ENCODE results near the gene HBA2.
A peak's percentile ranks its signal among the peaks of the same experiment; 100 is the strongest.
"Not testable (repeated sequence)": the region's sequence is repeated elsewhere in the genome, so short reads cannot be mapped to it uniquely, and the experiment has no call there.

The HBA2 gene

GRCh38 chr16:173211-173854 is 657 bp downstream of the HBA2 start:
- intact Hi-C loops (cut with DNase I), result not testable (repeated sequence)
- peak in 1 of 10 donors; percentile 46 for DNase-seq

- intact Hi-C loops (cut with DNase I); DNase-seq: not testable (repeated sequence)
Measured at GRCh38 chr16:173928-174769, 1.5 kb downstream of the HBA2 start.

- DNase-seq, result peak in 1 of 10 donors; percentile 35
- intact Hi-C loops (cut with DNase I), result no loop called here
Measured at GRCh38 chr16:175011-175949, 2.6 kb downstream of the HBA2 start.

GRCh38 chr16:176006-176405 is 3.3 kb downstream of the HBA2 start:
- DNase-seq, result peak in 1 of 10 donors; percentile 65
- intact Hi-C loops (cut with DNase I), result not testable (repeated sequence)

- intact Hi-C loops (cut with DNase I); DNase-seq: not testable (repeated sequence)
Measured at GRCh38 chr16:176477-177382, 4.1 kb downstream of the HBA2 start, which contains the start of gene HBA1. Gene HBA1, plus strand, starts transcription at chr16:176680. Its CDS starts 37 bp downstream, at chr16:176717.

GRCh38 chr16:177394-177822 is 4.7 kb downstream of the HBA2 start:
- intact Hi-C loops (cut with DNase I), result no loop called here
- no peak for DNase-seq

GRCh38 chr16:177981-178667 is 5.4 kb downstream of the HBA2 start:
- no peak for DNase-seq
- intact Hi-C loops (cut with DNase I), result no loop called here

GRCh38 chr16:178668-179015 is 6.0 kb downstream of the HBA2 start:
- intact Hi-C loops (cut with DNase I), result no loop called here
- DNase-seq, result no peak

GRCh38 chr16:179211-180092 is 6.8 kb downstream of the HBA2 start:
- intact Hi-C loops (cut with DNase I), result loop anchor here (2.0 kb wide), 1 partner anchor 73 kb away; no protein-coding TSS in a partner anchor
- no peak for DNase-seq

GRCh38 chr16:180101-180675 is 7.5 kb downstream of the HBA2 start, which contains the start of gene HBQ1:
Gene HBQ1, plus strand, starts transcription at chr16:180459. Its CDS starts 28 bp downstream, at chr16:180487.
- DNase-seq, result no peak
- intact Hi-C loops (cut with DNase I), result loop anchor here (2.0 kb wide), 1 partner anchor 73 kb away; no protein-coding TSS in a partner anchor

- peak in 5 of 10 donors; percentile 15 to 85 (median 70) for DNase-seq
- intact Hi-C loops (cut with DNase I), result loop anchor here (2.0 kb wide), 1 partner anchor 74 kb away; no protein-coding TSS in a partner anchor
Measured at GRCh38 chr16:180681-181564, 8.2 kb downstream of the HBA2 start.

GRCh38 chr16:181565-182021 is 8.9 kb downstream of the HBA2 start:
- peak in 8 of 10 donors; percentile 36 to 96 (median 72) for DNase-seq
- intact Hi-C loops (cut with DNase I), result loop anchor here (2.0 kb wide), 1 partner anchor 75 kb away; no protein-coding TSS in a partner anchor

- DNase-seq, result no peak
- intact Hi-C loops (cut with DNase I), result no loop called here
Measured at GRCh38 chr16:183005-183404, 10.3 kb downstream of the HBA2 start.

GRCh38 chr16:185213-185612 is 12.5 kb downstream of the HBA2 start:
- no peak for DNase-seq
- intact Hi-C loops (cut with DNase I), result no loop called here

GRCh38 chr16:185691-186090 is 13.0 kb downstream of the HBA2 start:
- intact Hi-C loops (cut with DNase I), result no loop called here
- no peak for DNase-seq

- DNase-seq, result peak in 1 of 10 donors; percentile 43
Measured at GRCh38 chr16:187330-187729, 14.7 kb downstream of the HBA2 start.

More at GRCh38 chr16:187330-187729, 14.7 kb downstream of the HBA2 start:
- intact Hi-C loops (cut with DNase I), result no loop called here

All from posterior cingulate gyrus (tissue), 11 donors.